GM23338 (cell line): Measurements from ENCODE around the gene TMEM165.

Source experiments
- CREB1 ChIP-seq: fragments of 250-450 bp; sonication (Bioruptor Pico); IDR thresholded peaks from 2 replicates; pipeline ENCODE4 v1.5.0; 2020; ENCODE audit warnings: low read depth, mild to moderate bottlenecking, moderate library complexity
- CTCF ChIP-seq, 2 experiments: fragments of 200-600 bp in 1 of 2; sonication (generic) in 1 of 2; conservative IDR thresholded peaks; 2 replicates each; pipeline versions ENCODE4 v1.5.1 to v1.6.1; 2016 to 2017; ENCODE audit warnings: antibody characterized with exemption in 2 of 2, low read depth in 2 of 2, mild to moderate bottlenecking in 2 of 2, moderate library complexity in 1 of 2
- ETS1 ChIP-seq: IDR thresholded peaks from 2 replicates; pipeline ENCODE4 v1.6.1; 2016; ENCODE audit warnings: antibody characterized with exemption
- EZH2 ChIP-seq: fragments of 200-600 bp; sonication (generic); IDR thresholded peaks from one replicate; pipeline ENCODE4 v1.8.0; 2017; ENCODE audit warnings: antibody characterized with exemption, mild to moderate bottlenecking, low read depth; ENCODE audit not compliant: unreplicated experiment
- EZH2phosphoT487 ChIP-seq: fragments of 200-600 bp; sonication (generic); IDR thresholded peaks from one replicate; pipeline ENCODE4 v1.8.1; 2018; ENCODE audit warnings: antibody characterized with exemption; ENCODE audit not compliant: unreplicated experiment
- JUNB ChIP-seq: IDR thresholded peaks from one replicate; pipeline ENCODE4 v1.6.1; 2016; ENCODE audit warnings: antibody characterized with exemption; ENCODE audit not compliant: unreplicated experiment
- NANOG ChIP-seq: IDR thresholded peaks from 2 replicates; pipeline ENCODE4 v1.6.1; 2016; ENCODE audit warnings: antibody characterized with exemption, borderline replicate concordance
- POLR2AphosphoS5 ChIP-seq: IDR thresholded peaks from 2 replicates; pipeline ENCODE4 v1.6.1; 2016; ENCODE audit warnings: antibody characterized with exemption, low read depth
- REST ChIP-seq: IDR thresholded peaks from one replicate; pipeline ENCODE4 v1.6.1; 2018; ENCODE audit warnings: antibody characterized with exemption; ENCODE audit not compliant: unreplicated experiment
- STAT1 ChIP-seq: IDR thresholded peaks from one replicate; pipeline ENCODE4 v1.6.1; 2016; ENCODE audit warnings: antibody characterized with exemption; ENCODE audit not compliant: unreplicated experiment
- ZNF114 ChIP-seq: fragments of 250-450 bp; sonication (Bioruptor Pico); IDR thresholded peaks from 2 replicates; pipeline ENCODE4 v1.5.0; 2020; ENCODE audit warnings: mild to moderate bottlenecking, moderate library complexity
- ZNF331 ChIP-seq: fragments of 250-450 bp; sonication (Bioruptor Pico); IDR thresholded peaks from 2 replicates; pipeline ENCODE4 v1.5.0; 2020; ENCODE audit warnings: low read depth, mild to moderate bottlenecking, moderate library complexity
- ZNF462 ChIP-seq: fragments of 250-450 bp; sonication (Bioruptor Pico); IDR thresholded peaks from 2 replicates; pipeline ENCODE4 v1.5.0; 2020; ENCODE audit warnings: mild to moderate bottlenecking, moderate library complexity

GRCh38 chr4:55458164-55458563, 62.4 kb downstream of the TMEM165 start:
- TF ChIP-seq CTCF (conservative IDR thresholded peaks at IDR 0.05; ENCODE audit: low read depth in 2 of 2) (no peak), EZH2phosphoT487 (no peak), ETS1 (no peak), EZH2 (no peak), POLR2AphosphoS5 (no peak), REST (no peak), NANOG (no peak), ZNF114 (CRISPR knock-in tag) (no peak), ZNF331 (no peak), JUNB (no peak), CREB1 (no peak), ZNF462 (no peak), STAT1 (no peak)
